SU-DHL-6 (cell line): ENCODE results near the gene EXOC6B.

ENCODE experiments used
- CTCF ChIP-seq: fragments of 200-600 bp; sonication (generic); IDR thresholded peaks from one replicate; pipeline ENCODE4 v1.5.1; 2017; ENCODE audit warnings: antibody characterized with exemption, mild to moderate bottlenecking, low read length, moderate library complexity; ENCODE audit not compliant: insufficient read depth, poor library complexity, severe bottlenecking
- EZH2phosphoT487 ChIP-seq: fragments of 200-600 bp; sonication (generic), shearing (Covaris generic); conservative IDR thresholded peaks from 2 replicates; pipeline ENCODE4 v1.6.1; 2018; ENCODE audit warnings: mild to moderate bottlenecking, antibody characterized with exemption, low read length, moderate library complexity, mixed read lengths

- TF ChIP-seq CTCF (no peak), EZH2phosphoT487 (no peak)
These were observed 109.2 kb downstream of the EXOC6B start for GRCh38 chr2:72716601-72717000.
